NCI-H2227 treated with DMSO at 0.1 percent for 48 hours (cell line): ENCODE results near the gene SLC44A3.
"Not testable (repeated sequence)": the region's sequence is repeated elsewhere in the genome, so short reads cannot be mapped to it uniquely, and the experiment has no call there.

Source experiments
- DNase-seq: peaks from one replicate; lab custom pipeline; 2025; lab: John Stamatoyannopoulos, UW

The SLC44A3 gene

DNA sequence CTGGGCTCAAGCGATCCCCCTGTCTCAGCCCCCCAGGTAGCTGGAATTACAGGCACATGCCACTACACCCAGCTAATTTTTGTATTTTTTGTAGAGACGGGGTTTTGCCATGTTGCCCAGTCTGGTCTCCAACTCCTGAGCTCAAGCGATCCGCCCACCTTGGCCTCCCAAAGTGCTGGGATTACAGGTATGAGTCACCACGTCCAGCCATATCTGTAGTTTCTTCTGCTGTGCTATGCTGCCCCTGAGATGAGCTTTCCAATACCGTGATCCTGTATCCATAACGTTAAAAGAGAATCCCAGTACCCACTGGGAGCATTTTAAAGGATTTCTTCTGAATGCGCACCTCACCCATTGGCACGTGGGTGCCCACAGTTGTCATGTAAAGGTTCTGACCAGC, 20.2 kb downstream of the SLC44A3 start:
- not testable (repeated sequence) for DNase-seq

DNA sequence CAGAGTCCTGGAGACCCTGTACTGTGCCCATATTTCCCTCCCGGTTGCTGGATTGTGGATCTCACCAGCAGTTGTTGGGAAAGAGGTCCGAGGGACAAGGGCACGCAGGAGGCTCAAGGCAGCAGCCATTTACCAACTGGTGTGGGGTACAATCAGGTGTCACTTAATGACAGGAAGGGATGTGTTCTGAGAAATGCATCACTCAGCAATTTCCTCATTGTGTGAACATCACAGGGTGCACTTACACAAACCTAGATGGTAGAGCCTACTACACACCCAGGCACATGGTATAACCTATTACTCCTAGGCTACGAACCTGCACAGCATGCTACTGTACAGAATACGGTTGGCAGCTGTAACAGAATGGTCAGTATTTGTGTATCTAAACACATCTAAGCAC, 20.7 kb downstream of the SLC44A3 start:
- no peak for DNase-seq

DNA sequence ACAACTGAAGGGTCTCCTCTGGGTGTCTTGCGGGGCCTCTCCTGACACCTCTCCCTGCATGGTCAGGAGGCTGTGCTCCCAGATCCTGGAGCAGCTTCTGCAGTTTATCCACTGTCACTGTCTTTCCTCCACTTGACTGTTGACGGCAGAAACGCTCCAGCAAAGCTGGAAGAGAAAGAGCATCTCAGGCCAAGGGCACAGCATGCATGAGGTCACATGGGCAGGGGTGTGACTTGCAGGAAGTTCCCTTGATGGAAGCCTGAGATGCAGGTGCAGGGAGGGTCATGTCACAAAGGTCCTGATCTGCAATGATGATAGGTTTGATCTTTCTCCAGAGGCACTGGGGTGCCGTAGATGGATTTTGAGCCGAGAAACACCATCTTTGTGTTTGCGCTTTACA, 23.3 kb downstream of the SLC44A3 start:
- DNase-seq = no peak

DNA sequence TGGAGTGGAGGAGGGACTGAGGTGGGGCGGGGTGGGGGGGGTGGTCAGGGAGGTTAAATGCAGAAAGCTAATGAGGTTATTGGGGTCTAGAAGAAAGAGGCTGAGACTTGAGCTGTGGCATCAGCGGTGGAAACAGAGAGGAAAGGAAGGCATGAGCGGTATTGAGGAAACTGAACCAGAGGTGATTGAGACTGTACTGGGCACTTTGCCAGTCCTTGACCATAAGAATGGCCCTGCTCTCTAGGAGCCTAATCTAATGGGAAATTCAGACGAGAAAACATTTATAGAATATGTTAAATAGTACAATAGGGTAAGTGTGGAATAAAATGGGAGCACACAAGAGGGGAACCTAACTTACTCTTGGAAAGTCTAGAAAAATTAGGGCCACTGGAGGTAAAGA, 23.7 kb downstream of the SLC44A3 start:
- DNase-seq = no peak

GRCh38 chr1:94846308-94846707, 26.2 kb downstream of the SLC44A3 start:
- no peak for DNase-seq

- no peak for DNase-seq
These were observed 31.4 kb downstream of the SLC44A3 start for GRCh38 chr1:94851571-94851970.

- no peak for DNase-seq
These were observed 32.6 kb downstream of the SLC44A3 start for GRCh38 chr1:94852788-94853187.

DNA sequence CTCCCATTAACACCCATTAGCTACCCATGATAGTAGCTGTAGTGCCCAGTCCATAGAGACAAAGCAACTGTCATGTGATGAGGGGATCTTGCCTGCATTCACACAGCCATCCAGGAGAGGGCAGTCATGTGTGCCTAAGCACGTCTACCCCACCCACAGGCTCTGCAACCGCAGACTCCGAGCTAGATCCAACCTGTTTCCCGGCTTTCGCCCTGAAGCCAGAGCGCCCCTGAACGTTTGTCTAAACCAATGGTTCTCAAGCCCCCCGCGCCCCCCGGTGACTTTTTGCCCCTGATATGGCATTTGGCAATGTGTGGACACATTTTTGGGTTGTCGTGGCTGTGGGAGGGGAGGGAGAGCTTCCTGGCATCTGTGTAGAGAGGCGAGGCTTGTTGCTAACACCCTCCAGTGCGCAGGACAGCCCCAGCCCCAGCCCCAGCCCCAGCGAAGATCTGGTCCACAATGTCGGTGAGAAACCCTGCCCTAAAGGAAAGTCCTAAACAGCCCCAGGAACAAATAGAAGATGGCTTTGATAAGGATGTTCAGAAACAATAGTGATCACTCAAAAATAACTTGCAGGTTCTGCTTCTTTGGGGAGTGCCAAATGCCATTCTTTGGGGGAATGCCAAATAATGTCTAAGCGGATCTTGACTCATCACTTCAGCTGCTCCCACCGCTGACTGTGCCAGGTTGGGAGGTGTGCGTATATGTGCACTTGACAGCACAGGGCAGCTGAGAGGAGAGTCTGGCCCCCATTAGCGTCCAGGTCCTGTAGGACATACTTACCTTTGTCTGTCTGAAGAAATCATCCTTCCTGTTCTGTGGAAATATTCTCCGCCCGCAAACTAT, 34.5 kb downstream of the SLC44A3 start:
- peak; percentile 90 for DNase-seq

- no peak for DNase-seq
These were observed 35.1 kb downstream of the SLC44A3 start for GRCh38 chr1:94855307-94855700.

DNA sequence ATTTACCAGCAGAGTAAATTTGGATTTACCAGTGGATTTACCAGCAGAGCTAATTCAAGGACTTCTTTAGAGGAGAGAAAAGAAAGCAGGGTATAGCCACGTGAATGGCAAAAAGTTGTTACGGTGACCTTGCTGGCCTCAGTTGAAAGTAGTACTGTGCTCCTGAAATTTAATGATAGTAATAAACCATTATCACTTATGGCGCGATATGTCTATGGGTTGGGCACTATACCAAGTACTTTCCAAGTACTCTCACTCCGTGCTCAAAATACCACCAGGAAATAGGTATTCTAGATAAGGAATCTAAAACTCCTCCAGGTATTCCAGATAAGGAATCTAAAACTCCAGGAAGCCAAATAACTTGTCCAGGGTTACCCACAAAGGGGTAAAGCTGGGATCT, 35.8 kb downstream of the SLC44A3 start:
- DNase-seq = no peak

GRCh38 chr1:94856868-94857267, 36.7 kb downstream of the SLC44A3 start:
- no peak for DNase-seq

DNA sequence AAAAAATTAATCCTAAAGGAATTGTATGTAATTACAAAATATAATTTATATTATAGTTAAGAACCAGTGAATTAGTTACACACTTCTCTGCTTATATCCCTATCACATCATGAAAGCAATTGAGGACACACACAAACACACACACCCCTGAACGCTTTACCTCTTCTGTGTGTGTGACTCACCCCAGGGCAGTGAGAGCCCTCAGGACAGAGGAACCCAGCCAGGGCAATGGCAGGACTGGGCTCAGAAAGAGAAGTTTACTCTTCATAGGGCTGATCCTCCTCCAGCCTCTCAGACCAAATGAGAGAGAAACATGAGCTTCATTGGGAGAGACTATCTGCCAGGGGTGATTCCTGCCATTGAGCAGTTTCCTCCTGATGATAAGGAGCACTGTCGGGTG, 38.1 kb downstream of the SLC44A3 start:
- no peak for DNase-seq

GRCh38 chr1:94859174-94859573, 39.0 kb downstream of the SLC44A3 start:
- DNase-seq = no peak

DNA sequence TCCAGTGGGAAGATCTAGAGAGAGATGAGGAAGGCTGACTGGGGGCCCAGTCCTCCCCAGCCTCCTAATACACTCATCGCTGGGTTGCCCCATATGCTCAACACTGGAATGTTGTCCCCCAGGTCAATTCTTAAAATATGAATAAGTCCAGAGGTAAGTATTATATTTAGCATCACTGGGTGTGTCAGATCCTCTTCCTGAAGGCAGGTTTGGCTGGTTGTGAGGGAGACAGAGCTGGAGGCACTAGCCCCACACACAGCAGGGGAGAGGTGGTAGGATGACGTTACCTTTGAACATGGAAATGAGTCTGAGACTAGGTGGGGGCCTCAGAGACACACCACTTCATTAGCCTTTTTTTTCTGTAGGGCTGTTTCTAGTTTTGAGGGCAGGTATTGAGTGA, 42.6 kb downstream of the SLC44A3 start:
- no peak for DNase-seq

DNA sequence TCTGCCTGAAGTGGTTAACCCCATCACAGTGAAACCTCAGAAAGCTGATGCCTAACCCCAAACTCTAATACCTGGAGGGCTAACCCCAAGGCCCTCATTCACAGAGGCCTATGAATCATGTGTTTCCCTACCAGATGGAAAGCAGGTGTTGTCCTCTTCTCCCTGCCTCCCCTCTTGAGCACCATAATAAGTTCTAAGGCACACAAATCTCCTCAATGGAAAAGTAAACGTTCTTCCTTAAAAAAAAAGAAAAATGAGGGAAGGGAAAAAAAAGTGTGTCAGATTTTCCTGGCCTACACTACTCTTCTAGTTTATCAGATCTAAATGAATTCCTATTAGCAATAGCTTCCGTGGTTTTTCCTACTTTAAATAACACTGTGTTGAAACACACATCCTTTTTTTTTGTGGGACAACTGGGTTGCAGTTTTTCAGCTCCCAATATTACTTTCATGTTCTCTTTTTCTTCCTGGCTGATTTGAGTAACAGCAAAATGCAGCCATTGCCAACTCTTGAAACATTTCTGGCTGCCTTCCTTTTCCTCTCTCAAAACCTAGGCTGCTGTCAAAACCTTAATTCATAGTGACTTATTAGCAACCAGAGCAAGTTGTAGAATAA, 43.2 kb downstream of the SLC44A3 start:
- DNase-seq = no peak

DNA sequence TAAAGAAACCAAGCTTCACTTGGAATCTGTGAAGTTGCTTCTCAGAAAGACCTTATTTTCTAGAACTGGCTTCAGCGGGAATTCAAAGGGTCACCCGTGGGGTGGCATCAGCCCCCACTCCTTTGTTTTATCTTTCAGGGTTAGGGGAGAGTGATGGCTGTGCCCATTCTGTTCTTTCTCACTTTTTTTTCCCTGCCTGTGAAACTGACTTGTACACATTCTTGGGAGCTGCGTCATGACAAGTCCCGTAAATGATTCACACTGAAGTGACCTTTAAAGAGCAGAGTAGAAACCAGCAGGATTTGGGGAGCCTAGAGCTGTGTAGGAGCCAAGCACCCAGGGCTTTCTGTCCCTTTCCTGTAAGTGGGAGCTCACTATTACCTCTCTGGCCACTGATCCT, 43.8 kb downstream of the SLC44A3 start:
- DNase-seq = no peak

GRCh38 chr1:94864821-94865220, 44.7 kb downstream of the SLC44A3 start:
- no peak for DNase-seq

DNA sequence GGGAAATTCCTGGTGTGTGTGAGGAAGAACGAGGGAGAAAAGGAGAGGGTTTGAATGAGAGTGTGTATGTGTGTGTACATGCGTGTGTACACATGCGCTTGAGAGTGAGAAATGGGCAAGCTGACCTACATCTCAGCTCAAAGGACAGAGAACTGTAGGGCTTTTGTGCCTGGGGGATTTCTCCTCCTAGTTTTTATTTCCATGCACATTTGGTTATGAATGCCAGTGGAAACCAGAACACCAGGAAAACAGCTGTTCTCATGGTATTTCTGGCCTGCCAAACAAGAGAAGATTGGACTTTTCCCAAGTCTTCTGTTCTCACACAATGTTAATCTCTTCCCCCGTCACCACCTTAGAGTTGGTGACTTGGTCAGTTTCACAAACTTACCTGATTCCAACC, 45.2 kb downstream of the SLC44A3 start:
- DNase-seq = no peak

DNA sequence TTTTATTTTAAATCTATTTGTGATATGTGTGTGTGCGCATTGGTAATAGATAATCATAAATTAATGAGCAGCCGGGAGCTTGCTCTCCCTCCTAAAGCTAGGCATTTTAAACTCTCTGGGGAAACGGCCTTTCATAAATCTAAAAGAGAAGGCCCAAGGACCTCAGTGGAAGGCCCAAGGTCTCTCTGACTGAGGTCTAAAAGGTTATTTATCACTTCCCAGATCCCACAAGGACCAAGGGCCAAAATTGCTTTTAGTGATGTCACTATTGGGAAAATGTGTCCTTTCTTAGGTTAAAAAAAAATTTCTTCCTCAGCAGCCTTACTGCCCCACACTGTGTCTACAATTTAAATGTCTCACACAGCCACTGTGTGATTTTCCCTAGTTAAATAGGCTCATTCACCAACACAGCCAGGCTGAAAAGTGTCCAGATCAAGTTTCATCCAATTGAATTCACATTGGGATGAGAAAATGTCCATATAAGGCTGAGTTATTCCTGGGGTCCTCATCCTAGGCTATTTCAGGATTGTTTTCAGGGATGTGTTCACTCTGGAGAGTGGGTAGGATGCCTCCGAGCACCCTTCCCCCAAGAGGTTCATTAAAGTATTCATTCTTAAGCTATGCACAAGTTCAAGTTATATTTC, 46.1 kb downstream of the SLC44A3 start:
- no peak for DNase-seq

GRCh38 chr1:94871031-94871430, 50.9 kb downstream of the SLC44A3 start:
- DNase-seq = no peak

DNA sequence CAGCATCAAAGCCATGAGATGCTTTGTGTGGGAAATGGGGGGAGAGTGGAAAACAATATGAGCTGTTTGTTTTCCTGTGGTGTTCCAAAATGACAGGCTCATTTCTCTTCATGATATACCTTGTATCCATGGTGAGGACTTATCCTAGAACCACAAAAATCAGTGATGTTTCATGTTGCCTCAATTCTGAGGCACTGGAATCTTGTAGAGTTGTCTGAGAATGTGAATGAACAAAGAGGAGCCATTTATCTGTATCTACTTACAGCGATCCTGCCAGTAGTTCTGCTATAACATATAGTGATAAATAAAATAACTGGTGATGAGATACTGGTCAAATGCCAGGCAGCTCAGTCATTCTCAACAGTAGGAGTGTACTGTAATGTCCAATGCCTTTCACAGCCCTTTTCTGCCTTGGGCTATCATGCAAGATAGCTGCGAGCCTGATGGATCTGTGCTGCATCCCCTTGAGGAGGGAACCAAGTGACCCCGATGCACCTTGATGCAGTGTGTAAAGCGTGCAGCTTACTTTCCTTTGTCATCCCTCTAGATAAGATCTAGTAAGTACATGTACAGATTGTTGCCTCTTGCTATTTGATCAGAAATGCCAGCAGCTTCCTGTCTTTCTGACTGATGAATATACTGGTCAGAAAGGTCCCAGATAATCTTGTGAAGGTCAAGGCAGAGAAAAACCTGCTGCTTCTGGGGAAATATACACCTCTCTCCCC, 52.8 kb downstream of the SLC44A3 start:
- DNase-seq = no peak

GRCh38 chr1:94873520-94874351, 53.6 kb downstream of the SLC44A3 start:
- peak; percentile 57 for DNase-seq
